Measurements from ENCODE around the gene MRFAP1L1.

MRFAP1L1 gene

GRCh38 chr4:6693231-6694176, 16.2 kb downstream of the MRFAP1L1 start, which contains the start of gene S100P:
Gene S100P (plus strand): TSS chr4:6693878. CDS start chr4:6693933, 55 bp downstream.
- H3K27ac ChIP-seq (ENCODE audit: low read length), result no peak within 1 kb of the TSS
- H3K9ac ChIP-seq (ENCODE audit: low read length), result no peak within 1 kb of the TSS
- H3K27me3 ChIP-seq (ENCODE audit: control insufficient read depth, insufficient read depth, low read length), result no peaks in the 10 kb centered on the region
- H3K36me3 ChIP-seq (ENCODE audit: control insufficient read depth, low read depth, low read length), result no peaks in the 10 kb centered on the region
- H3K4me1 ChIP-seq (ENCODE audit: control insufficient read depth, low read depth, low read length), result peaks cover 6% of the 10 kb centered on the region
- H3K9me3 ChIP-seq (ENCODE audit: control insufficient read depth, low read depth, low read length), result no peaks in the 10 kb centered on the region
- no peak within 1 kb of the TSS for H3K4me3 ChIP-seq (ENCODE audit: low read length)

DNA sequence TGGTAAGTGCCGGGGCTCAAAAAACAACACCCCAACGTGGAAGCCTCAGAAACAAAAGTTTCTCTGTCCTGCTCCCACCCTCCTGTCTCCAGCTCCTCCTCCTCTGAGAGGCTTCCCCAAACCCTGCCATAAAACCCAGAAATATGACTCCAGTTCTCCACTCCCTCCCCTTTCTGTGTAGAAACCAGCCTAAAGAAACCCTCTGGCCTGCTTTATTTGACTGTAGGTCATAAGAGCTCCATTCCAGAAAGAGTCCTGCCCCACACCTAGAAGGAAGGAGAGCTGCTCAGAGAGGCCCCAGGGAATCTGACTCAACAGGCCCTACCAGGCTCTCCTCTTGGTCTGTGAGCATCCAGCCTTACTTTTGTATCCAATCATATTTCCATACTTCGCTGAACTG, 16.9 kb downstream of the MRFAP1L1 start:
- Histone ChIP-seq H3K4me3 (ENCODE audit: low read length) (no peak overlapping the region), H3K27me3 (ENCODE audit: control insufficient read depth, insufficient read depth, low read length) (no peaks in the 10 kb centered on the region), H3K9ac (ENCODE audit: low read length) (no peak overlapping the region), H3K4me1 (ENCODE audit: control insufficient read depth, low read depth, low read length) (peaks cover 6% of the 10 kb centered on the region), H3K36me3 (ENCODE audit: control insufficient read depth, low read depth, low read length) (no peaks in the 10 kb centered on the region), H3K27ac (ENCODE audit: low read length) (no peak overlapping the region), H3K9me3 (ENCODE audit: control insufficient read depth, low read depth, low read length) (no peaks in the 10 kb centered on the region)

GRCh38 chr4:6692379-6692778, 17.3 kb downstream of the MRFAP1L1 start:
- H3K9me3 ChIP-seq (ENCODE audit: control insufficient read depth, low read depth, low read length), result no peaks in the 10 kb centered on the region
- no peaks in the 10 kb centered on the region for H3K36me3 ChIP-seq (ENCODE audit: control insufficient read depth, low read depth, low read length)
- H3K27me3 ChIP-seq (ENCODE audit: control insufficient read depth, insufficient read depth, low read length), result no peaks in the 10 kb centered on the region
- H3K27ac ChIP-seq (ENCODE audit: low read length), result no peak overlapping the region
- H3K4me3 ChIP-seq (ENCODE audit: low read length), result no peak overlapping the region
- H3K4me1 ChIP-seq (ENCODE audit: control insufficient read depth, low read depth, low read length), result peaks cover 6% of the 10 kb centered on the region
- no peak overlapping the region for H3K9ac ChIP-seq (ENCODE audit: low read length)

DNA sequence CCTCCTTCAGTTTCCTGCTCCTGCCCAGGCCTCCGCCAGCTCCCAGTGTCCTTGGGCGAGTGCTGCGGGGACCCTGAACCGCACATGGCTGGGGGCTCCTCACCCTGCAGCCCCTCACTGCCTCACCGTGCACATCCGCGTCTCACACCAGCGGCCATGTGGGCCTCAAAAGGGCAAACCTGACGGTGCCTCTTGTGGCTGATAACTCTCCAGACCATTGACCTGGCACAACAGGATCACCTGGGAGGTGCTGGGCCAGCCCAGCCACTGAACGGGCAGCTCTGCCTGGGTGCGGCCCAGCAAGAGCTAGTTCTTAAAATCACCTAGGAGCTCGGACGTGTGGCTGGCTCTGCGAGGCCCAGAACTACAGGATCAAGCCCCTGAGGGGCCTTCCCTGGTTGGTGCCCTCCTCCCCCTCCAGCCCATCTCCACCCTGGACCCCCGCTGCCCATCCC, 20.1 kb downstream of the MRFAP1L1 start:
- Histone ChIP-seq H3K4me1 (ENCODE audit: control insufficient read depth, low read depth, low read length) (peaks cover 6% of the 10 kb centered on the region), H3K36me3 (ENCODE audit: control insufficient read depth, low read depth, low read length) (no peaks in the 10 kb centered on the region), H3K4me3 (ENCODE audit: low read length) (no peak overlapping the region), H3K27ac (ENCODE audit: low read length) (no peak overlapping the region), H3K27me3 (ENCODE audit: control insufficient read depth, insufficient read depth, low read length) (no peaks in the 10 kb centered on the region), H3K9me3 (ENCODE audit: control insufficient read depth, low read depth, low read length) (no peaks in the 10 kb centered on the region), H3K9ac (ENCODE audit: low read length) (no peak overlapping the region)

- Histone ChIP-seq H3K4me1 (ENCODE audit: control insufficient read depth, low read depth, low read length) (peaks cover 6% of the 10 kb centered on the region), H3K27me3 (ENCODE audit: control insufficient read depth, insufficient read depth, low read length) (no peaks in the 10 kb centered on the region), H3K9me3 (ENCODE audit: control insufficient read depth, low read depth, low read length) (no peaks in the 10 kb centered on the region), H3K27ac (ENCODE audit: low read length) (no peak overlapping the region), H3K9ac (ENCODE audit: low read length) (no peak overlapping the region), H3K36me3 (ENCODE audit: control insufficient read depth, low read depth, low read length) (no peaks in the 10 kb centered on the region), H3K4me3 (ENCODE audit: low read length) (no peak overlapping the region)
These were observed 20.7 kb downstream of the MRFAP1L1 start for GRCh38 chr4:6688879-6689505.

GRCh38 chr4:6687947-6688878, 21.5 kb downstream of the MRFAP1L1 start:
- Histone ChIP-seq H3K9me3 (ENCODE audit: control insufficient read depth, low read depth, low read length) (no peaks in the 10 kb centered on the region), H3K9ac (ENCODE audit: low read length) (no peak overlapping the region), H3K36me3 (ENCODE audit: control insufficient read depth, low read depth, low read length) (no peaks in the 10 kb centered on the region), H3K4me1 (ENCODE audit: control insufficient read depth, low read depth, low read length) (peaks cover 6% of the 10 kb centered on the region), H3K27me3 (ENCODE audit: control insufficient read depth, insufficient read depth, low read length) (no peaks in the 10 kb centered on the region), H3K27ac (ENCODE audit: low read length) (no peak overlapping the region), H3K4me3 (ENCODE audit: low read length) (no peak overlapping the region)

- H3K27ac ChIP-seq (ENCODE audit: low read length), result no peak overlapping the region
- H3K36me3 ChIP-seq (ENCODE audit: control insufficient read depth, low read depth, low read length), result no peaks in the 10 kb centered on the region
- peaks cover 6% of the 10 kb centered on the region for H3K4me1 ChIP-seq (ENCODE audit: control insufficient read depth, low read depth, low read length)
- no peak overlapping the region for H3K4me3 ChIP-seq (ENCODE audit: low read length)
- no peaks in the 10 kb centered on the region for H3K9me3 ChIP-seq (ENCODE audit: control insufficient read depth, low read depth, low read length)
- H3K27me3 ChIP-seq (ENCODE audit: control insufficient read depth, insufficient read depth, low read length), result no peaks in the 10 kb centered on the region
- no peak overlapping the region for H3K9ac ChIP-seq (ENCODE audit: low read length)
These were observed 23.4 kb downstream of the MRFAP1L1 start for GRCh38 chr4:6686104-6686787.

GRCh38 chr4:6684656-6685055, 25.0 kb downstream of the MRFAP1L1 start:
- Histone ChIP-seq H3K27me3 (ENCODE audit: control insufficient read depth, insufficient read depth, low read length) (no peaks in the 10 kb centered on the region), H3K9ac (ENCODE audit: low read length) (no peak overlapping the region), H3K4me1 (ENCODE audit: control insufficient read depth, low read depth, low read length) (peaks cover 3% of the 10 kb centered on the region), H3K9me3 (ENCODE audit: control insufficient read depth, low read depth, low read length) (no peaks in the 10 kb centered on the region), H3K27ac (ENCODE audit: low read length) (no peak overlapping the region), H3K36me3 (ENCODE audit: control insufficient read depth, low read depth, low read length) (no peaks in the 10 kb centered on the region), H3K4me3 (ENCODE audit: low read length) (no peak overlapping the region)

- Histone ChIP-seq H3K4me1 (ENCODE audit: control insufficient read depth, low read depth, low read length) (no peaks in the 10 kb centered on the region), H3K36me3 (ENCODE audit: control insufficient read depth, low read depth, low read length) (no peaks in the 10 kb centered on the region), H3K9me3 (ENCODE audit: control insufficient read depth, low read depth, low read length) (no peaks in the 10 kb centered on the region), H3K27me3 (ENCODE audit: control insufficient read depth, insufficient read depth, low read length) (no peaks in the 10 kb centered on the region), H3K27ac (ENCODE audit: low read length) (no peak overlapping the region), H3K4me3 (ENCODE audit: low read length) (no peak overlapping the region), H3K9ac (ENCODE audit: low read length) (no peak overlapping the region)
These were observed 26.6 kb downstream of the MRFAP1L1 start for GRCh38 chr4:6682862-6683590.

DNA sequence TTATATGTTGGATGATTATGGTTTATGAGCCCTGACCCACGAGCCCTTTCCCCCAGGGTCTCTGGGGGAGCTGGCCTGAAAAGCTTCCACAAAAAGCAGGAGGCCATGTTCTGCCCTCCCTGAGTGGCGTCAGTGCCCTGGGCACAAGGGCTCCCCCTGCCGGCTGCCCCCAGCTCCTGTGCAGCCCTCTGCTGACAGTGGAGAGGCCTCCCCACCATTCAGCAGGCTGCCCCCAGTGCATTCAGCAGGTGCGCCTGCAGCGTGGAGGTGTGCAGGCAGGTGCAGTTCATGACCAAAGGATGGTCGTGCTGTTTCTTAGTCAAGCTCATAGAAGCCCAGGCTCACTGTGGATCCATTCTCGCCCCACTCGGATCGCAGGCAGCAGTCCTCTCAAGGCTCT, 28.5 kb downstream of the MRFAP1L1 start:
- H3K36me3 ChIP-seq (ENCODE audit: control insufficient read depth, low read depth, low read length), result peaks cover 6% of the 10 kb centered on the region
- no peaks in the 10 kb centered on the region for H3K27me3 ChIP-seq (ENCODE audit: control insufficient read depth, insufficient read depth, low read length)
- no peak overlapping the region for H3K4me3 ChIP-seq (ENCODE audit: low read length)
- H3K4me1 ChIP-seq (ENCODE audit: control insufficient read depth, low read depth, low read length), result no peaks in the 10 kb centered on the region
- no peak overlapping the region for H3K27ac ChIP-seq (ENCODE audit: low read length)
- H3K9me3 ChIP-seq (ENCODE audit: control insufficient read depth, low read depth, low read length), result no peaks in the 10 kb centered on the region
- no peak overlapping the region for H3K9ac ChIP-seq (ENCODE audit: low read length)
